ENCODE results near the gene FFAR4.

DNA sequence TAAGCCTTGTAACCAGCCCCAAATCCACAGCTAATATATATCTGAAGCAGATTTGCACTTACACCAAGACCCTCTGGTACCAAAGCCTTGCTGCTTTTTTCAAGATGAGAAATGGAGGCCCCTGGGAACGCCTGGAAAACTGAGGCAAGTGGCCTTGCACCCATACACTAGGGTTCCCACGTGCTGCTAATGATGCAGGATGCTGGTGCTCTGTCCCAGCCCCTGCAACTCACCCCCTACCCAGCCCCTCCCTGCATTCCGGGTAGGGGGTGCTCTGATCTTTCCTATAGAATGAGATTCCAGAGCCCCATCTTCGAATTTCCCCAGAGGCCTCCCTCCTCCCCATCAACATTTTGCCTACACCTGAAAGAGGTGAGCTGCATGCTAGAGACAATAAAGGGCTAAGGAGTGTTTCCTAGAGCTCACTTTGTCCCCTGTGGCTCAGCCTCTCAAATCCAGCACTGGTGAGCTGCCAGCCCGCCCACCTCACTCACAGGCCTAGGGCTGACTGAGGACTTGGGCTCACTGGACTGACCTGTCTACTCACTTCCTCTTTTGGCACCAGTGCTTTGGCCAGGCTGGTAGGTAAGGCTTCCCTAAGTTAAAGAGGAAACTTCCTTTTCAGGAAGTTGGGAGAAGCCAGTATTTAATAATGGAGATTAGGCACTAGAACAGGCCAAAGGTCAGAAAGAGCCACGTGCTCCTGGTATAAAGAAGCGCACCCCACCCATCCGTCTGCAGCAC lies 24.8 kb downstream of the FFAR4 start:
- TF ChIP-seq, protein P1, sequence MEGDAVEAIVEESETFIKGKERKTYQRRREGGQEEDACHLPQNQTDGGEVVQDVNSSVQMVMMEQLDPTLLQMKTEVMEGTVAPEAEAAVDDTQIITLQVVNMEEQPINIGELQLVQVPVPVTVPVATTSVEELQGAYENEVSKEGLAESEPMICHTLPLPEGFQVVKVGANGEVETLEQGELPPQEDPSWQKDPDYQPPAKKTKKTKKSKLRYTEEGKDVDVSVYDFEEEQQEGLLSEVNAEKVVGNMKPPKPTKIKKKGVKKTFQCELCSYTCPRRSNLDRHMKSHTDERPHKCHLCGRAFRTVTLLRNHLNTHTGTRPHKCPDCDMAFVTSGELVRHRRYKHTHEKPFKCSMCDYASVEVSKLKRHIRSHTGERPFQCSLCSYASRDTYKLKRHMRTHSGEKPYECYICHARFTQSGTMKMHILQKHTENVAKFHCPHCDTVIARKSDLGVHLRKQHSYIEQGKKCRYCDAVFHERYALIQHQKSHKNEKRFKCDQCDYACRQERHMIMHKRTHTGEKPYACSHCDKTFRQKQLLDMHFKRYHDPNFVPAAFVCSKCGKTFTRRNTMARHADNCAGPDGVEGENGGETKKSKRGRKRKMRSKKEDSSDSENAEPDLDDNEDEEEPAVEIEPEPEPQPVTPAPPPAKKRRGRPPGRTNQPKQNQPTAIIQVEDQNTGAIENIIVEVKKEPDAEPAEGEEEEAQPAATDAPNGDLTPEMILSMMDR (IDR thresholded peaks at IDR 0.05): no peak
- no peak for TF ChIP-seq POLR2A (IDR thresholded peaks at IDR 0.05)

Data from adrenal gland (tissue), 5 donors.